NCI-H345 treated with DMSO at 0.1 percent for 48 hours (cell line): ENCODE data around the gene MED15.

ENCODE experiments used
- DNase-seq: peaks from one replicate; lab custom pipeline; 2025; ENCODE audit not compliant: unreplicated experiment; lab: John Stamatoyannopoulos, UW

The MED15 gene

GRCh38 chr22:20508815-20509271 is 1.4 kb downstream of the MED15 start:
- no peak for DNase-seq

DNA sequence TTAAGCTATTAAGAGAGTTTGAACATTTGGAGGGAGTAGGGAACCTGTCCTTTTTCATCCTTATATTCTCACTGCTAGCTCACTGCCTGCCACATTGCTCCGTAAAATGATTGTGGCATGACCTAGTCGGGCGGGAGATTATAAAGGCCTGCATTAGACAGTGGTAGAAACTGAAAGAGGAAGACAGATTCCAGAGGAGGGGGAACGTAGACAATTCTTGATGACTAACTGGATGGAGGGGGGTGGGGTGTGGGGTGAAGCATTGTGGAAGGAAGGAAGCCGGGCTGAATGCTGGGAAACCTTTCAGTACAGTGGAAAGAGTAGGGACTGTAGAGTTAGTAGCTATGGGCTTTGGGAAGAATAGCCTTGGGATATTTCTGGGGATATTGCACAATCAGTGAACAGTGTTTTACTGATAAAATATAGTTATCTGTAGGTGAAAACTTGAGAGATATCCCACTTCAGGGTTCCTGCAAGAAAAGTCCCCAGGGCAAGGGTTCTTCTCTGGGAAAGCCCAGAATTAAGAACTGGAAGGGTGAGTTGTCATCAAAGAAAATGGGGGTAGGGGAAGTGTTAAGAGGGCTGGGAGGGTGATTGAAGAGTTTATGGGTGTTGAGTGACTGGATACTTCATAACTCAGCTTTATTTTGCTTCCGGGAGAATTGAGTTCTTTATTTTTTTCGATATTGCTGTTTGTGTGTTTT is 2.1 kb downstream of the MED15 start:
- DNase-seq: no peak

DNA sequence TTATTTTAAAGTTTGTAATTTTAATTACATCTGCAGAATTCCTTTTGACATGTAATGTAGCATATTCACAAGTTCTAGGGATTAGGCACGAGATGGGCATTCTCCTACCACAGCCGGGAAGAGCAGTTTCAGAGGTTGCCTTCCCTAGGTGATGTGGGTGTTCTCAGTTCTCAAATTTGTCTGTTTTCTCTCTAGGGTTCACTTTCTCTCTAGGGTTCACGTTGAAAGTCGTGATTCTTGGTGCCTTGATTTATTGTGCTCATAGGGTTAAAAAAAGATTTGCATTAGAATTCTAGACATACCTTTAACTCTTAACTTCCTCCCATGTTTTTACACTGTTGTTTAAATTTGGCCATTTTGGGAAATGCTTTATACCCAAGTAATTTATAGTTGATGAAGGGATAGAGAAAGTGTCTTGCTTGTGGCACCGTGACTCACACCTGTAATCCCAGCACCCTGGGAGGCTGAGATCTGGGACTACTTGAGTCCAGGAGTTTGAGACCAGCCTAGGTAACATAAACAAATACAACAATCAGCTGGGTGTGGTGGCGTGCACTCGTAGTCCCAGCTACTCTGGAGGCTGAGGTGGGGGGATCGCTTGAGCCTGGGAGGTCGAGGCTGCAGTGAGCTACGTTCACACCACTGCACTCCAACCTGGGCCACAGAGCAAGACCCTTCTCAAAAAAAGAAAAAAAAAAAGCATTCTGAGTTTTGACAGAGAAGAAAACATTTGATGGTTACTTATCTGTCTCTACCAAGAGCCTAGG is 3.6 kb downstream of the MED15 start:
- no peak for DNase-seq

DNA sequence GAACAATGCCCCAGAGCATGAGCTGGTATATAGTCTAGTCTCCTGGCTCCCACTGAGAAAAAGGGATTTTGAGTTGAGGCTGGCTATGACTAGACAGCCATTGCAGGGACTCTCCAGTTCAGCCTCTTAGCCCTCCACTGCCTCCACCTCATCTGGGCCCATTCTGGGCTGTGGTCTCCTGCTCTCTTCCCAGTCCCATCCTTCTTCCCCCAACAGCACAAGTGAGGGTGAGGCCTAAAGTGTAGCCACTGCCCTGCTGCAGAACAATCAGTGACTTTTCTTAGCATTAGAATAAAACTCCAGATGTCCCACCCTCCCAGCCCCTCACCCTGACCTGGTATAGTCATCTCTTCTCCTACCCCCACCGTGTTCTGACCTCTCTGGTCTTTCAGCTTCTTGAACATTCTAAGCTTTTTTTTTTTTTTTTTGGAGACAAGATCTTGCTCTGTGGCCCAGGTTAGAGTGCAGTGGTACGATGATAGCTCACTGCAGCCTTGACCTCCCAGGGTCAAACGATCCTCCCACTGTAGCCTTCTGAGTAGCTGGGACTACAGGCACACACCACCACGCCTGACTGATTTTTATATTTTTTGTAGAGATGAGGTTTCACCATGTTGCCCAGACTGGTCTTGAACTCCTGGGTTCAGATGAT is 4.3 kb downstream of the MED15 start:
- no peak for DNase-seq

GRCh38 chr22:20514658-20515406 is 7.4 kb downstream of the MED15 start:
- no peak for DNase-seq

DNA sequence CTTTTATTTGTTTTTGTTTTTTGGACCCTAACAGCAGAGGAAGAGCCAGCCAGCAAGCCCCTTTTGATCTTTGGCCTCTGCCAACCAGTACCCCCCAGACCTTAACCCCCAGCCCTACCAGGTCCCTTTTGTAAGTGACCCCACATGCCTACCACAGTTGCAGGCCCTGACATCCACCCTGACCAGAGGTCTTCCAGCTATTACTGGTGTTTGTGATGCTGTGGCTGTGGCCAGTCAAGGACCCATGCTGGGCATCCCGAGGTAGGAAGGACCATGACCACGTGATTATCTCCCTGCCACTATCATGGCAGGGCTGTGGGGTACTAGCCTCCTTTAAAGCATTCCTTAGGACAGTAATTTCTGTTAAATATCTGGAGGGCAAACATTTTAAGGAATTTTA is 9.0 kb downstream of the MED15 start:
- no peak for DNase-seq

DNA sequence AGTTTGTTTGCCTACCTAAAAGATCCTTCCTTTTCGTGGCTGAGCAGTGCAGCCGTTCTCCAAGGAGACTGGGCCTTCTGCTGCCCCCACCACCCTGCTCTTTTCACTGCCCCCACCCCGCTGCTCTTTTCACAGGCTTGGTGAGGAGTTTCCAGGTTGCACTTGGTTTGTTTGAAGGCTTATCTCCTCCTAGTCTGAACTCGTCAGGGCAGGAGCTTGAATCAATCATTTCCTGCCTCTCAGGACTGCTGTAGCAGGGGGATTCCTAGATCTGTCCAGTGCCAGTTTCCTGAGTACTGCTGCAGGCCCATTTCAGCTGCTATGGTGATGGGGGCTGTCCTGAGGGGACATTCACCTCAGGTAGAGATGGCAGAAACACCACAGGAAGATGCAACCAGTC is 10.0 kb downstream of the MED15 start:
- DNase-seq: no peak

DNA sequence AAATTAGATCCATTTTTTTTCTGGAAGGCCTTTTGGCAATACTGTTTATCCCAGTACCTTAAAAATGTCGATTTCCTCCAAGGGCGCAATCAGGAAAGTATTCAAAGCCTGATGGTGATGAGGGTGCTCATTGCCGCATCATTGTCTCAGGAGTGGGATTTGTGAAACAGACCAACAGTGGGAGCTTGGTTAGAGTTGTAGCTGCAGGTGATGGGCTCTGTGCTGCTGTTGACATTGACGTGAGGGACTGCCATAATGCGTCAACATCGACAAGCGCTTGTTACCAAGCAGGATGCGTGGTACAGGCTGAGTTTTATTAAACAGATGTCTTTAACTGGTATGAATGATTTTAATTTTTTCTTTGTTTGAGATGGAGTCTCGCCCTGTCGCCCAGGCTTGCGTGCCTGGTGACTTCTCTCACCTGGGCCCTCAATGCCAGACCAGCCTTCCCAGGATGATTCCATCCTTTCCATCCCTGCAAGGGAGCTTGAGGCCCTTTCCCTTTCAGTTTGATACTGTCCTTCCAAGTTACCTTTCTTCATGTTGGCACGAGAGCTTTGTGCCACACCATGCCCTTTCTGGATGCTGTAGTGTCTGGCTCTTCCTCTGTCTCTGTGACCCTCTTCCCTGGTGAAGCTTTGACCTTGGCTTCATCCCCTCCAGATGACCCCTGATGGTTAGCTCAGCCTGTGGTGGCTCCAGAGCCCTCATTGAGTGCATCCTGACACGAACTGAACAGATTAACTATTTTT is 10.6 kb downstream of the MED15 start:
- DNase-seq: no peak

- DNase-seq: no peak
Measured at GRCh38 chr22:20519558-20519957, 12.1 kb downstream of the MED15 start.

DNA sequence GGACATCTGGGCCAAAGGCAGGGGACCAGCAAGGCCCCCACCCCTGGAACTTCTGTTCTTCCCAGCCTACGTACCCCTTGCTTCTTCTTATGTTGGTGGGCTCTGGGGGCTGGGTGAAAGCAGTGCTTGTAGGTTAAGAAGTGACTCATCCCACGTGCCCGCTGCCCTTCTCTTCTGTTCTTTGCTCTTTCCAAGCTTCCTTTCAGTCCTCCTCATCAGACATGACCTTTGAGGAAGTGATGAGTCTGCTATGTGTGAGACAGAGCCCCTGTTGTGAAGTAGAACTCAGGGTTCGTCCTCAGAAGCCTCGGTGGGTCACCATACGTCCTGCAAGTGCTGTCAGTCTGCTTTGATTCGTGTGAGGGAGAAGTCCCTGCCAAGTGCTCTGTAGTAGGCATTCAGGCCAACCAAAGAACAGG is 12.7 kb downstream of the MED15 start:
- no peak for DNase-seq

GRCh38 chr22:20522134-20523004 is 15.0 kb downstream of the MED15 start:
- no peak for DNase-seq

GRCh38 chr22:20523086-20523983 is 15.9 kb downstream of the MED15 start:
- DNase-seq: no peak

GRCh38 chr22:20524004-20524481 is 16.6 kb downstream of the MED15 start:
- DNase-seq: peak; percentile 15

GRCh38 chr22:20525048-20525447 is 17.6 kb downstream of the MED15 start:
- DNase-seq: no peak

- no peak for DNase-seq
Measured at GRCh38 chr22:20526305-20526627, 18.9 kb downstream of the MED15 start.

DNA sequence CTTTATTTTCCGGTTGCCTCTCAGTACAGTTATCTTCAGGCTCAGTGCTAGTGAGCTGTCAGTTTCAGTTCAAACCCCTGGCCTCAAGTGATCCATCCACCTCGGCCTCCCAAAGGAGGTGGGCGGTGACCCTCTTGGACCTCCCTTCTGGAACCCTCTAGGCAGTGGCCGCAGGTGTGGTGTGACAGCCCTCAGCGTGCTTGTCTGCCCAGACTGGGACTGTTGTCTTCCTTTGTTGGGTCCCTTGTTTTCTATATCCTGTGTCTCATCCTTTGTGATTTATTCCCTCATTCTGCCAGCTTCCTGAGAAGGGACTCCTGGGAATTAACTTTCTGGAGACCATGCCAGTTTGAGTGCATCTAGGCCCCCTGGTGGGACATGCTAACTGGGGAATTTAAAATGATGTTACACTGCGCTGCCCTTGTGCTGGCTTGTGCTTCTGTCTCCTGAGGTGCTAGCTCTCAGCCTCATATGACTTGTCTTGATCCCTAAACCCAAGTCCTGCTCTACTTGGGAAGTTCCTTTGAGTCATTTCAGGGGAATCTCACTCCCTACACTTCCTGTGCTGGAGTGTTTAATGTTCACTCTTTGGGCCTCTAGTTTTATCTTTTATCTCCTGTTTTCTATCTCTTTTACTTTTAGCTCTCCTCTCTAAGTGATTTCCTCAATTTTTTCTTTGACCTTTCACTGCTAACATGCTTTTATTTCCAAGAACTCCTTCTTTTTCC is 19.4 kb downstream of the MED15 start:
- DNase-seq: no peak

GRCh38 chr22:20528405-20528978 is 21.1 kb downstream of the MED15 start:
- DNase-seq: no peak
